HCEC 1CT (cell line): ENCODE measurements around the gene CEP89.
A peak's percentile ranks its signal among the peaks of the same experiment; 100 is the strongest.
"Not testable (repeated sequence)": the region's sequence is repeated elsewhere in the genome, so short reads cannot be mapped to it uniquely, and the experiment has no call there.

Experiments
- DNase-seq: peaks from one replicate; pipeline ENCODE4 v3.0.0-alpha.2; 2017

Gene CEP89

GRCh38 chr19:32890841-32891240 is 80.9 kb downstream of the CEP89 start:
- no peak for DNase-seq

GRCh38 chr19:32890326-32890725 is 81.4 kb downstream of the CEP89 start:
- DNase-seq = no peak

- no peak for DNase-seq
Observed at GRCh38 chr19:32889137-32889934, 82.4 kb downstream of the CEP89 start.

DNA sequence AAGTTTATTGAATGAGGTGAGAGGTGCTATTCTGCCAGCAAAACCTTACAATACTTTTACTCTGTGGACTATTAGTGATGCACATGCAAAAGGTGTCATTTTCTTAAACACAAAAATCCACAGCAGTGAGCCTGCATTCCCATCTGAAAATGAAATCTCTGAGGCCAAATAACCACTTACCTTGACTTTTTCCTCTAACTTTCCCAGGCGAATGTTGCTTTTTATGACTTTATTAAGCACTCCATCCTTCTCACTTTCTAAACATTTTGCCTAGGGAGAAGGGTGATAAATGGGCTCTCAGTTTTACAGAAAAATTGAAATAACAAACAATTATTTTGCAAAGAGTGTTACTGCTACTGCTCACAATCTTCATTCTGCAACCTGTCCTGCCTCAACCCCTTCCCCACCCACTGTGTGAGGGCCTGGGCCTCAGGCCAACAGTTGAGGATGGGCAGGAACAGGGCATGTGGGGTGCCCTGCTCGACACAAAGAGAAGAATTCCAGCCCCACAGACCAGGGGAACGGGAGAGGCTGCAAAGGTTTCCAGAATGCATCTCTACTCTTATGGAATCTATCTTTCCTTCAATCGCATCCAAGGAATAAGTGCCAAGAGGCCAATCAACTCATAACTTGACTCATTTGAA is 84.1 kb downstream of the CEP89 start:
- DNase-seq = no peak

GRCh38 chr19:32886241-32886640 is 85.5 kb downstream of the CEP89 start:
- DNase-seq = no peak

- DNase-seq = not testable (repeated sequence)
Observed at GRCh38 chr19:32885255-32885654, 86.5 kb downstream of the CEP89 start.

GRCh38 chr19:32881766-32882165 is 90.0 kb downstream of the CEP89 start:
- DNase-seq = no peak

DNA sequence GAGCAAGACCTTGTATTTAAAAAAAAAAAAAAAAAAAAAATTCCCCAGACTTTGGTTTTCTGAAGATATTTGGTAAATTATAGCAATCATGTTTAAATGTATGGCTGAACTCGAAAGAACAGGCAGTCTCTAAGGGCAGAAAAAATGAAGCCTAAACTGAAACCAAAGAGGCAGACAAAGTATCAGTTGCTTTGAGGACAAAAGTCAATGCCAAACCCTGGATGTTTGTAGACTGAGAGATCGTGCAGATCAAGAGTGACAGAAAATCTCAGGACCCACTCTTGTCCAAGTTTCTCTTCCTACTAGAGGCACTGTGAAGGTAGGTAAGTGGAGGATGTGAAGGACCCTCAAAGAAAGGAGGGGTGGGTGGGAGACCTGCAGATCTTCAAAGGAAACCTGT is 91.1 kb downstream of the CEP89 start:
- DNase-seq = no peak

GRCh38 chr19:32879741-32880140 is 92.0 kb downstream of the CEP89 start:
- no peak for DNase-seq

GRCh38 chr19:32878988-32879387 is 92.8 kb downstream of the CEP89 start:
- no peak for DNase-seq

DNA sequence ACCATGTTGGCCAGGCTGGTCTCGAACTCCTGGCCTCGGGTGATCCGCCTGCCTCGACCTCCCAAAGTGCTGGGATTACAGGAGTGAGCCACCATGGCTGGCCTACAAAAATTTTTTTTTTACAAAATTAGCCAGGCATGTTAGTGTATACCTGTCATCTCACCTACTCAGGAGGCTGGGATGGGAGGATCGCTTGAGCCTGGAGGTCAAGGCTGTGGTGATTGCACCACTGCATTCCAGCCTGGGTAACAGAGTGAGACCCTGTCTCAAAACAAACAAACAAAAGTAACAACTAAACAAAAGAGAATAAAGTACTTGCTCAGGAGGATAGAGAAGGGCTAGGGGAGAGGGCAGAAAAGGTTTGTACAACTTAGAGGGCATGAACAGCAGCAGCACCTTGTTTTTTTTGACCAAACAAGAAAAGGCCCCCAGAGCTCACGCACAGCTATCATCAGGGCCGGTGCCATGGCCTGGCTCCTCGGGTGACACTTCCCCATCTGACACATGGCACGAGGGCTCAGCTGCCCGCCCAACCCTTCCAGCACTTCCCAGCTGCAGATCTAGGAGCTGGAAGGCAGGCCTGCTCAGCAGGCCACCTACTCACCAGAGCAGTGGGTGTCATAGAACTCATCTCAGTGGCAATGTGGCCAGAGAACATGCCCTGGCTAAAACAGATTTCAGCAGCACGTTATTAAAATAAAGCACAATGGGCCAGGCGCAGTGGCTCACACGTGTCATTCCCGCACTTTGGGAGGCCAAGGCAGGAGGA is 93.6 kb downstream of the CEP89 start:
- DNase-seq = no peak

DNA sequence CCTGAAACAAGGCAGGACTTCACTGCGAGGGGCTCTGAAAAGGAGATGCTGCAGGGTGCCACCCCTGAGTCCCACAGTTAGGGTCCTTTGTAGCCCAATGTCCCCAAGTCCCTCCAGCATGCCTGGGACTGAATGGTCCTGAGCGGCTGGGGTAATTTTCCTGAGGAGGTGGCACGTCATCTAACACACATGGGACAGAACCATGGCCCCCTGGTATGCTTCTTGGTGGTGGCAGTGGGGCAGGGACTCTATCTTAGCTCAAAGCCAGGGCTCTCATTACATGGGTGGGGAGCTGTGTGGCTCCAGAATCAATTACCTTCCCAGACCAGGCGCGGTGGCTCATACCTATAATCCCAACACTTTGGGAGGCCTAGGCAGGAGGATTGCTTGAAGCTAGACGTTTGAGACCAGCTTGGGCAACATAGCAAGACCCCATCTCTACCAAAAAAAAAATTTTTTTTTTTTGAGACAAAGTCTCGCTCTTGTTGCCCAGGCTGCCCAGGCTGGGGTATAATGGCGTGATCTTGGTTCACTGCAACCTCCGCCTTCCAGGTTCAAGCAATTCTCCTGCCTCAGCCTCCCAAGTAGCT is 94.3 kb downstream of the CEP89 start:
- no peak for DNase-seq

DNA sequence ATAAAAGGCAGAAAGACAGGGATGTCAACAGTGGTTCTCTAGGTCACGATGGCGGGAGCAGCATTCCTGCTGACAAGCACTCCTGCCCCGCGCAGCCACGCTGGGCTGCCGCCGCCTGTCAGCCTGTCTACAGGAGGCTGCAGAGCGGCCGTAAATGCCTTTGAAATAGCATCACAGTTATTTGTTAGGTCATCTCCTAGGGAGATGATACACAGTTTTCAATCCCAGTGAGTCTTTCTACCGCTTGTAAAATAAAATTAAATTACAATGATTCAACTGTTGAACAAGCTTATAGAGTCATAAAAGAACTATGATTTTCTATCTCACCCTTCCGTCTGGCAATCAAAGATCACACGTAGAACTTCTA is 94.9 kb downstream of the CEP89 start:
- peak; percentile 16 for DNase-seq

- DNase-seq = no peak
Observed at GRCh38 chr19:32876236-32876918, 95.4 kb downstream of the CEP89 start.

DNA sequence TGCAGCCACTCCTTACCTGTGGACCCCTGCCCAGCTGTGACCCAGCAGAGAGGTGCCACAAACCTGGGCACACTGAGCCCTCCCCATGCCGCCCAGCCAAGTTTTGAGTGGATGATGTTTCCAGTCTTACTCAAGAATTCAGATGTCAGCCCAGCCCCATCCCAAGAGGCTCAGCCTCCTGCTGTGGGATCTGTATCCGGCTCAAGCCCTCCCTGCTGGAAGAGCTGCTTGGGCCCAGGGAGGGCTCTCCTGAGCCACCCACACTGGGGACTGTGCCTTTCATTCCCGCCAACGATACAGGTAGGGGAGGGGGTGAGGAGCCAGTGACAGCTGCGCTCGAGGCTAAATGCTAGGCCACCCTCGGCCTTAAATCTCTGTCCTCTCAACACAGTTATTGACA is 96.3 kb downstream of the CEP89 start:
- no peak for DNase-seq

- DNase-seq = no peak
Observed at GRCh38 chr19:32874605-32875004, 97.2 kb downstream of the CEP89 start.

- DNase-seq = no peak
Observed at GRCh38 chr19:32873247-32873959, 98.4 kb downstream of the CEP89 start.

- DNase-seq = no peak
Observed at GRCh38 chr19:32872391-32872790, 99.4 kb downstream of the CEP89 start.

- DNase-seq = no peak
Observed at GRCh38 chr19:32870981-32871451, 100.7 kb downstream of the CEP89 start.

DNA sequence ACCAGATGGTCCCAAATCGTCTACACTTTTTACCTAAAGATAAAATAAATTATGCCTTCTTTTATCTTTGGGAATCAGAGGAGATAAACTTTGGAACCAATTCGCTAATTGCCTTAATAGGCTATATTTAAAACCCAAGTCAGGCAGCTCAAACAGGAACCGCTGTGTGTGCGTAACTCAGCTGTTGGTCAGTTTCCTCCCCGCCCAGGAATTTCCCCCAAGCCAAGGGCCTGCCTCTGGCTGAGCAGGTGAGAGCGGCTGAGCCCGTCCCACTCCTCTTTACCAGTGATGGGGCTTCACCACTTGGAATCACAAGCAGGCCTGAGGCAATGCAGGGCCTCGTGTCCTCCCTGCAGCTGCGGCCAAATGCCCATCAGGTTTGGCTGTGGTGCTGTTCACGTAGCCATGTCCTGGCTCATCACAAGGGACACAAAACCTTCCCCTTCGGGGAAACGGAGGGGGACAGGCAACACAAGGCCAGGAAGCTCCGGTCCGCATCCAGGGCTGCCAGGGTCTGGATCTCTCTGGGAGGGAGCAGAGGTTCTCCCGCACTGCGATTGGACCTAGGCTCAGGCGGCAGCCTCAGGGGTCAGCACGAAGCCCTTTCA is 101.7 kb downstream of the CEP89 start:
- no peak for DNase-seq

DNA sequence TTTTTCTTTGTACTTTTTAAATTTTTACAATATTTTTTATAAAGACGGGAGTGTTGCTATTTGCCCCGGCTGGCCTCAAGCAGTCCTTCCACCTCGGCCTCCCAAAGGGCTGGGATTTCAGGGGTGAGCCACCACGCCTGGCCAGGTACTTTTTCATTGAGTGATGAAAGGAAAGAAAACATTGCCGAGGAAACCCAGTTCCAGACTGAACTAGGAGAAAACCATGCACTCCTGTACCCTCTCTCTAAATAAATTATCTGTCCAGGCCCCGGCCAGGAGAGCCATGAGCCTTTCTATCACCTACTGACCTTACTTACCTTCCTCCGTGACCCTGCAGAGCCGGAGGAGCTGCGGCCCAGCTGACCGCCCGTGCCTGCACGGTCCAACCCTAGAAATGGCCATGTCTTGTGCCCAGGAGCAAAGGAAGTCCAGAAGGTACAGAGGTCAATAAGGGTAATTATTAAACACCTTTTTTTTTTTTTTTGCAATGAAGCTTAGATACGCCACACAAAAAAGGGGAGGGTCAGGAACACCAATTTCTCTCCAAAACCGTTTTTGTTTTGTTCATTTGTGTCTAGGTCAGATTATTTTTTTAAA is 102.3 kb downstream of the CEP89 start, which contains the start of gene SLC7A9:
Gene SLC7A9 (minus strand): TSS at position 399 of the 597 bp plus-strand sequence. CDS start 1,233 bp downstream, outside the sequence.
- no peak for DNase-seq
